ENCODE measurements around the gene SNAI1. TPM values are rescaled to one million over a fixed set of nuclear protein-coding genes. Genes with fewer than 3 reads are reported as not detected.
A peak's percentile ranks its signal among the peaks of the same experiment; 100 is the strongest.

The SNAI1 gene
- 4.1 and 4.4 TPM in 2 replicates for total RNA-seq (2021)
- Bru-seq, nascent RNA: percentile 56 among the genes with signal in this experiment
- BruChase-seq, experiment 1, labeled RNA remaining after a 2-hour chase: percentile 45 among the genes with signal in this experiment
- BruChase-seq, experiment 2, labeled RNA remaining after a 6-hour chase: percentile 43 among the genes with signal in this experiment
- long read RNA-seq, partial matches to known transcripts: 1 of 2 reads
- long read RNA-seq, other reads (novel, unspliced or antisense): 0 of 2 reads

DNA sequence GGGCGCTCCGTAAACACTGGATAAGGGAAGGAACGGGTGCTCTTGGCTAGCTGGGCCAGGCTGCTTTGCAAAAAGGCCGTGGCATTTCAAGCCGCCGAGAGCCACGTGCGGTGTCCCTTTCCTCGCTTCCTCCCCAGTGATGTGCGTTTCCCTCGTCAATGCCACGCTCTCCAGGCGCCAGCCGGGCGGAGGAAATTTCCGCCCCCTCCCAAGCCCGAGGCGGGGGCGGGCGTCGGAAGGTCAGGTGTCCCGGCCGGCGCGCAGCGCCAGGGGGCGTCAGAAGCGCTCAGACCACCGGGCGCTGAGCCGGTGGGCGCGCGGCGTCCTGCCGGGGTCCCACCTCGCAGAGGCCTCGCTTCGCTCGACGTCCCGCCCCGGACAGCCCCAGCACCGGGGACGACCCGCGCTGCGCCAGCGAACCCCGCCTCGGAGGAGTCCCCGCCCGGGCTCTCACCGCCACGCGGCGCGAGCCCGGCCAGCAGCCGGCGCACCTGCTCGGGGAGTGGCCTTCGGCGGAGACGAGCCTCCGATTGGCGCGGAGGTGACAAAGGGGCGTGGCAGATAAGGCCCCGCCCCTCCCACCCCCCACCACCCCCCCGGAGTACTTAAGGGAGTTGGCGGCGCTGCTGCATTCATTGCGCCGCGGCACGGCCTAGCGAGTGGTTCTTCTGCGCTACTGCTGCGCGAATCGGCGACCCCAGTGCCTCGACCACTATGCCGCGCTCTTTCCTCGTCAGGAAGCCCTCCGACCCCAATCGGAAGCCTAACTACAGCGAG, at the start of gene SNAI1:
Gene SNAI1, plus strand, starts transcription at position 635 of the 777 bp plus-strand sequence. Its CDS starts 80 bp downstream, at position 715.
- no peaks in the 10 kb centered on the region for H3K9me3 ChIP-seq (ENCODE audit: low read depth, low read length, poor library complexity, severe bottlenecking)
- H3K4me1 ChIP-seq (ENCODE audit: insufficient read depth, low read length, poor library complexity, severe bottlenecking): peaks cover 37% of the 10 kb centered on the region
- ChIA-PET CTCF (interaction anchor here (0.6 to 2.5 kb wide), 4 partner anchors 11 to 196 kb away, joined by 3 to 12 read pairs (median 7); no protein-coding TSS in a partner anchor), POLR2A (ENCODE audit: low non-redundant PET) (no interaction called here)
- peak; percentile 90 for DNase-seq (ENCODE audit: low spot score)
- BruUV-seq (replicated peaks): no TSS peak
- no peak for TF ChIP-seq EZH2 (IDR thresholded peaks at IDR 0.05; ENCODE audit: borderline replicate concordance, low read depth, low read length, poor library complexity, severe bottlenecking)
- TF ChIP-seq, protein P1, sequence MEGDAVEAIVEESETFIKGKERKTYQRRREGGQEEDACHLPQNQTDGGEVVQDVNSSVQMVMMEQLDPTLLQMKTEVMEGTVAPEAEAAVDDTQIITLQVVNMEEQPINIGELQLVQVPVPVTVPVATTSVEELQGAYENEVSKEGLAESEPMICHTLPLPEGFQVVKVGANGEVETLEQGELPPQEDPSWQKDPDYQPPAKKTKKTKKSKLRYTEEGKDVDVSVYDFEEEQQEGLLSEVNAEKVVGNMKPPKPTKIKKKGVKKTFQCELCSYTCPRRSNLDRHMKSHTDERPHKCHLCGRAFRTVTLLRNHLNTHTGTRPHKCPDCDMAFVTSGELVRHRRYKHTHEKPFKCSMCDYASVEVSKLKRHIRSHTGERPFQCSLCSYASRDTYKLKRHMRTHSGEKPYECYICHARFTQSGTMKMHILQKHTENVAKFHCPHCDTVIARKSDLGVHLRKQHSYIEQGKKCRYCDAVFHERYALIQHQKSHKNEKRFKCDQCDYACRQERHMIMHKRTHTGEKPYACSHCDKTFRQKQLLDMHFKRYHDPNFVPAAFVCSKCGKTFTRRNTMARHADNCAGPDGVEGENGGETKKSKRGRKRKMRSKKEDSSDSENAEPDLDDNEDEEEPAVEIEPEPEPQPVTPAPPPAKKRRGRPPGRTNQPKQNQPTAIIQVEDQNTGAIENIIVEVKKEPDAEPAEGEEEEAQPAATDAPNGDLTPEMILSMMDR (conservative IDR thresholded peaks at IDR 0.05; ENCODE audit: low read depth, low read length): peak; percentile 59; the same call in 1 of the 2 replicates
- H3K4me3 ChIP-seq (ENCODE audit: low read depth, low read length, poor library complexity, severe bottlenecking): peak within 1 kb of the TSS; percentile 50
- H3K27me3 ChIP-seq (replicated peaks; ENCODE audit: insufficient read depth, low read depth, low read length, poor library complexity): no peaks in the 10 kb centered on the region
- no peaks in the 10 kb centered on the region for H3K36me3 ChIP-seq (ENCODE audit: insufficient read depth, low read length, poor library complexity, severe bottlenecking)
- H3K27ac ChIP-seq (ENCODE audit: low read depth, low read length, poor library complexity, severe bottlenecking): peak within 1 kb of the TSS; percentile 49
- intact Hi-C loops (cut with micrococcal nuclease; ENCODE audit: unreplicated experiment): loop anchor here (5.0 kb wide), 1 partner anchor 480 kb away; no protein-coding TSS in a partner anchor

DNA sequence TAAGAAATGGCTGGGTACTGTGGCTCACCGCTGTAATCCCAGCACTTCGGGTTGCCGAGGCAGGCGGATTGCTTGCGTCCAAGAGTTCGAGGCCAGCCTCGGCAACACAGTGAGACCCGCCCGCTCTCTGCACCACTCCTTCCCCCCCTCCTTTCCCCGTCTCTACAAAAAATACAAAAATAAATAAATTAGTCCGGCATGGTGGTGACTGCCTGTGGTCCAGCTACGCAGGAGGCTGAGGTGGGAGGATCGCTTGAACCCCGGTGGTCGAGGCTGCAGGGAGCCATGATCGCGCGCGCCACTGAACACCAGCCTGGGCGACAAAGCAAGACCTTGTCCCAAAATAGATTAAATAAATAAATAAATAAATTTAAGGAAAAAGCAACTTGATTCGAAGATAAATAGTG, 47.0 kb upstream of the SNAI1 start:
- no TSS peak for BruUV-seq (replicated peaks)
- no peak for DNase-seq (ENCODE audit: low spot score)
- Histone ChIP-seq H3K27ac (ENCODE audit: low read depth, low read length, poor library complexity, severe bottlenecking) (no peak overlapping the region), H3K9me3 (ENCODE audit: low read depth, low read length, poor library complexity, severe bottlenecking) (no peaks in the 10 kb centered on the region), H3K4me3 (ENCODE audit: low read depth, low read length, poor library complexity, severe bottlenecking) (peak overlapping the region; percentile 90), H3K36me3 (ENCODE audit: insufficient read depth, low read length, poor library complexity, severe bottlenecking) (peaks cover 13% of the 10 kb centered on the region), H3K4me1 (ENCODE audit: insufficient read depth, low read length, poor library complexity, severe bottlenecking) (peaks cover 16% of the 10 kb centered on the region), H3K27me3 (replicated peaks; ENCODE audit: insufficient read depth, low read depth, low read length, poor library complexity) (no peaks in the 10 kb centered on the region)
- CTCF ChIA-PET: no interaction called here
- TF ChIP-seq EZH2 (IDR thresholded peaks at IDR 0.05; ENCODE audit: borderline replicate concordance, low read depth, low read length, poor library complexity, severe bottlenecking): no peak
- TF ChIP-seq, protein P1 (conservative IDR thresholded peaks at IDR 0.05; ENCODE audit: low read depth, low read length): no peak
- intact Hi-C loops (cut with micrococcal nuclease; ENCODE audit: unreplicated experiment): no loop called here
- POLR2A ChIA-PET (ENCODE audit: low non-redundant PET): interaction anchor here (0.7 kb wide), 1 partner anchor 180 kb away, joined by 3 read pairs; no protein-coding TSS in a partner anchor

DNA sequence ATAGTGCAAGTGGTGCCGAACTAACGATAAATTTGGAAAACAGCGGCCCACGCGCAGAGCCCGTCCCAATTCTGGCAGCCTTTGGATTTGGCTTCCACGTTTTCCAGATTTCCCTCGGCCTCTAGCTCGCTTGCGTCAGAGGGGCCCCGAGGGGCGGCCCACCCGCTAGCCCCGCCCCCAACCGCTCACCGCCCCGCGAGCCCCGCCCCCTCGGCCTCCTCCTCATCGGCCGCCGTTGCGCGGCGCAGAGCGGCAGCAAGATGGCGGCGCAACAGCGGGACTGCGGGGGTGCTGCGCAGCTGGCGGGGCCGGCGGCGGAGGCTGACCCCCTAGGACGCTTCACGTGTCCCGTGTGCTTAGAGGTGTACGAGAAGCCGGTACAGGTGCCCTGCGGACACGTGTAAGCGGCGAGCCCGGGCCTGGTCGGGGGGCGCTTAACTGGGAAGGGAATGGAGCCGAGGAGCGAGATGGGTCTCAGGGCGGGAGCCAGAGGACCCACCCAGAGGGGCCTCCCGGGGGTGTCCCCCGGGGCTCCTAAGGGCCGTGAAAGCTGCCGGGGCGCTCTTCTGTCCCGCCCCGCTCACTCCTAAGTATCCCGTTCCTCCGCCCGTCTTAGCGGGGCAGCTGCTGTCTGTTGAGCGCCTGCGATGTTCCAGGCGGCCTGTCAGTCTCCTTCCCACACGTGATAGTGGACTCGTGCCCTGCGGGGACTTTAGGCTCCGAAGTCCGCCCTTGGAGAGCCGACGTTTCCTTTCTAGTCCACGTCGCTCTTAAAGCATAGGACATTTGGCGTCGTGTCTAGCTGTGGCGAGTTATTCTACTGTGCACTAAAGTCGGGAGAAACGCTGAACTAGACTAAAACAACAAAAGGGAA, 46.4 kb upstream of the SNAI1 start, which contains the start of gene RNF114:
Gene RNF114, plus strand, starts transcription at position 245 of the 874 bp plus-strand sequence. Its CDS starts 16 bp downstream, at position 261.
- H3K36me3 ChIP-seq (ENCODE audit: insufficient read depth, low read length, poor library complexity, severe bottlenecking): peaks cover 19% of the 10 kb centered on the region
- no peaks in the 10 kb centered on the region for H3K27me3 ChIP-seq (replicated peaks; ENCODE audit: insufficient read depth, low read depth, low read length, poor library complexity)
- ChIA-PET CTCF (no interaction called here), POLR2A (ENCODE audit: low non-redundant PET) (no interaction called here)
- no peak for TF ChIP-seq EZH2 (IDR thresholded peaks at IDR 0.05; ENCODE audit: borderline replicate concordance, low read depth, low read length, poor library complexity, severe bottlenecking)
- TF ChIP-seq, protein P1 (conservative IDR thresholded peaks at IDR 0.05; ENCODE audit: low read depth, low read length): no peak
- peak; percentile 95 for DNase-seq (ENCODE audit: low spot score)
- H3K9me3 ChIP-seq (ENCODE audit: low read depth, low read length, poor library complexity, severe bottlenecking): no peaks in the 10 kb centered on the region
- peak within 1 kb of the TSS; percentile 90 for H3K4me3 ChIP-seq (ENCODE audit: low read depth, low read length, poor library complexity, severe bottlenecking)
- peak within 1 kb of the TSS; percentile 88 for H3K27ac ChIP-seq (ENCODE audit: low read depth, low read length, poor library complexity, severe bottlenecking)
- intact Hi-C loops (cut with micrococcal nuclease; ENCODE audit: unreplicated experiment): no loop called here
- no TSS peak for BruUV-seq (replicated peaks)
- H3K4me1 ChIP-seq (ENCODE audit: insufficient read depth, low read length, poor library complexity, severe bottlenecking): peaks cover 16% of the 10 kb centered on the region
